GM23338 (cell line): ENCODE results near the gene XIST. TPM values are rescaled to one million over a fixed set of nuclear protein-coding genes. Genes with fewer than 3 reads are reported as not detected.

ENCODE experiments used
- ATAC-seq: fragments of 200-7000 bp; cut with Tn5 transposase; 3 replicates; pipeline ENCODE4 v1.9.1; 2020
- DNase-seq: peaks from one replicate; pipeline ENCODE4 v3.0.0-alpha.2; 2015; ENCODE audit warnings: low spot score
- H2AFZ ChIP-seq: fragments of 200-600 bp; sonication (generic); 2 replicates; pipeline ENCODE4 v1.8.0; 2016; ENCODE audit warnings: antibody characterized with exemption, mild to moderate bottlenecking, moderate library complexity
- H3F3A ChIP-seq: fragments of 200-600 bp; sonication (generic); replicated peaks from 2 replicates; pipeline ENCODE4 v1.8.0; 2017; ENCODE audit warnings: antibody characterized with exemption, mixed run types, low read depth
- H3K27ac ChIP-seq: fragments of 200-600 bp; sonication (generic); 2 replicates; pipeline ENCODE4 v1.6.1; 2016; ENCODE audit warnings: low read depth
- H3K27me3 ChIP-seq: fragments of 200-600 bp; sonication (generic); 2 replicates; pipeline ENCODE4 v1.8.0; 2016; ENCODE audit warnings: mild to moderate bottlenecking, mixed run types, moderate library complexity; ENCODE audit not compliant: insufficient read depth
- H3K36me3 ChIP-seq: fragments of 200-600 bp; sonication (generic); 2 replicates; pipeline ENCODE4 v1.8.0; 2016; ENCODE audit warnings: mild to moderate bottlenecking; ENCODE audit not compliant: insufficient read depth
- H3K4me1 ChIP-seq: fragments of 200-600 bp; sonication (generic); 2 replicates; pipeline ENCODE4 v1.8.0; 2016; ENCODE audit warnings: mild to moderate bottlenecking, moderate library complexity; ENCODE audit not compliant: insufficient read depth
- H3K4me2 ChIP-seq: fragments of 200-600 bp; sonication (generic); 2 replicates; pipeline ENCODE4 v1.7.1; 2017; ENCODE audit warnings: mixed run types
- H3K4me3 ChIP-seq: fragments of 200-600 bp; sonication (generic); 2 replicates; pipeline ENCODE4 v1.6.1; 2016; ENCODE audit warnings: mixed run types
- H3K79me2 ChIP-seq: fragments of 200-600 bp; sonication (generic); replicated peaks from 2 replicates; pipeline ENCODE4 v1.8.0; 2017; ENCODE audit warnings: mild to moderate bottlenecking; ENCODE audit not compliant: insufficient read depth
- H3K9me2 ChIP-seq: fragments of 200-600 bp; sonication (generic); 2 replicates; pipeline ENCODE4 v1.8.0; 2017; ENCODE audit not compliant: insufficient read depth
- H4K20me1 ChIP-seq: fragments of 200-600 bp; sonication (generic); replicated peaks from 2 replicates; pipeline ENCODE4 v1.8.0; 2017; ENCODE audit warnings: mild to moderate bottlenecking; ENCODE audit not compliant: insufficient read depth
- H3K27ac Mint-ChIP-seq: 2 replicates; pipeline ENCODE4 v1.8.0; 2020; ENCODE audit warnings: inconsistent platforms, mild to moderate bottlenecking, moderate library complexity, mixed read lengths
- H3K27me3 Mint-ChIP-seq: 3 replicates; pipeline ENCODE4 v1.8.0; 2022; ENCODE audit warnings: low read depth, mild to moderate bottlenecking, moderate library complexity, mixed read lengths, inconsistent platforms; ENCODE audit not compliant: insufficient read depth, poor library complexity
- H3K36me3 Mint-ChIP-seq: 3 replicates; pipeline ENCODE4 v1.8.0; 2021; ENCODE audit warnings: low read depth, mild to moderate bottlenecking, inconsistent platforms, moderate library complexity, mixed read lengths
- H3K4me1 Mint-ChIP-seq: 3 replicates; pipeline ENCODE4 v1.8.0; 2020; ENCODE audit warnings: mild to moderate bottlenecking, inconsistent platforms, mixed read lengths
- H3K4me3 Mint-ChIP-seq: 3 replicates; pipeline ENCODE4 v1.8.0; 2021; ENCODE audit warnings: moderate library complexity, mild to moderate bottlenecking, inconsistent platforms, mixed read lengths
- H3K9me3 Mint-ChIP-seq: 3 replicates; pipeline ENCODE4 v1.8.0; 2020; ENCODE audit warnings: moderate library complexity, mild to moderate bottlenecking, inconsistent platforms, mixed read lengths
- CREB1 ChIP-seq: fragments of 250-450 bp; sonication (Bioruptor Pico); IDR thresholded peaks from 2 replicates; pipeline ENCODE4 v1.5.0; 2020; ENCODE audit warnings: low read depth, mild to moderate bottlenecking, moderate library complexity
- CTCF ChIP-seq, 2 experiments: fragments of 200-600 bp in 1 of 2; sonication (generic) in 1 of 2; conservative IDR thresholded peaks; 2 replicates each; pipeline versions ENCODE4 v1.5.1 to v1.6.1; 2016 to 2017; ENCODE audit warnings: antibody characterized with exemption in 2 of 2, low read depth in 2 of 2, mild to moderate bottlenecking in 2 of 2, moderate library complexity in 1 of 2
- ETS1 ChIP-seq: IDR thresholded peaks from 2 replicates; pipeline ENCODE4 v1.6.1; 2016; ENCODE audit warnings: antibody characterized with exemption
- EZH2 ChIP-seq: fragments of 200-600 bp; sonication (generic); IDR thresholded peaks from one replicate; pipeline ENCODE4 v1.8.0; 2017; ENCODE audit warnings: antibody characterized with exemption, mild to moderate bottlenecking, low read depth; ENCODE audit not compliant: unreplicated experiment
- EZH2phosphoT487 ChIP-seq: fragments of 200-600 bp; sonication (generic); IDR thresholded peaks from one replicate; pipeline ENCODE4 v1.8.1; 2018; ENCODE audit warnings: antibody characterized with exemption; ENCODE audit not compliant: unreplicated experiment
- JUNB ChIP-seq: IDR thresholded peaks from one replicate; pipeline ENCODE4 v1.6.1; 2016; ENCODE audit warnings: antibody characterized with exemption; ENCODE audit not compliant: unreplicated experiment
- NANOG ChIP-seq: IDR thresholded peaks from 2 replicates; pipeline ENCODE4 v1.6.1; 2016; ENCODE audit warnings: antibody characterized with exemption, borderline replicate concordance
- POLR2AphosphoS5 ChIP-seq: IDR thresholded peaks from 2 replicates; pipeline ENCODE4 v1.6.1; 2016; ENCODE audit warnings: antibody characterized with exemption, low read depth
- REST ChIP-seq: IDR thresholded peaks from one replicate; pipeline ENCODE4 v1.6.1; 2018; ENCODE audit warnings: antibody characterized with exemption; ENCODE audit not compliant: unreplicated experiment
- STAT1 ChIP-seq: IDR thresholded peaks from one replicate; pipeline ENCODE4 v1.6.1; 2016; ENCODE audit warnings: antibody characterized with exemption; ENCODE audit not compliant: unreplicated experiment
- ZNF114 ChIP-seq: fragments of 250-450 bp; sonication (Bioruptor Pico); IDR thresholded peaks from 2 replicates; pipeline ENCODE4 v1.5.0; 2020; ENCODE audit warnings: mild to moderate bottlenecking, moderate library complexity
- ZNF331 ChIP-seq: fragments of 250-450 bp; sonication (Bioruptor Pico); IDR thresholded peaks from 2 replicates; pipeline ENCODE4 v1.5.0; 2020; ENCODE audit warnings: low read depth, mild to moderate bottlenecking, moderate library complexity
- ZNF462 ChIP-seq: fragments of 250-450 bp; sonication (Bioruptor Pico); IDR thresholded peaks from 2 replicates; pipeline ENCODE4 v1.5.0; 2020; ENCODE audit warnings: mild to moderate bottlenecking, moderate library complexity
- polyA plus RNA-seq: library from polyadenylated mRNA; unstranded; fragments of >200 nt; fragmentation: Nextera tagmentation; extraction: Ambion mirVana; gene quantifications from 2 replicates; pipeline ENCODE4 v1.2.1, GENCODE V29; 2016
- total RNA-seq: library from RNA; depleted of rRNA; stranded (reverse); fragments of >200 nt; shearing (Covaris generic); gene quantifications from 2 replicates; pipeline ENCODE4 v1.2.3, GENCODE V29; 2014

The XIST gene
- total and polyA plus RNA-seq, 2 experiments from 2014 or later, result 0.28 to 0.84 TPM

GRCh38 chrX:73822775-73823174 is 29.7 kb downstream of the XIST start:
- Histone ChIP-seq H3K4me3 (no peak overlapping the region), H3K27me3 (no peaks in the 10 kb centered on the region), H3K36me3 (no peaks in the 10 kb centered on the region), H4K20me1 (no peaks in the 10 kb centered on the region), H2AFZ (no peak overlapping the region), H3K27ac (no peak overlapping the region), H3K4me2 (no peak overlapping the region), H3K4me1 (no peaks in the 10 kb centered on the region), H3K79me2 (no peaks in the 10 kb centered on the region), H3K9me2 (no peaks in the 10 kb centered on the region; the same call in 1 of the 2 replicates), H3F3A (no peaks in the 10 kb centered on the region)
- H3K4me1 Mint-ChIP-seq, result no peaks in the 10 kb centered on the region
- no peaks in the 10 kb centered on the region for H3K36me3 Mint-ChIP-seq
- no peaks in the 10 kb centered on the region for H3K27me3 Mint-ChIP-seq
- no peak overlapping the region for H3K4me3 Mint-ChIP-seq
- H3K27ac Mint-ChIP-seq, result no peak overlapping the region
- DNase-seq, result no peak
- ATAC-seq, result no peak
- no peak for TF ChIP-seq CTCF (conservative IDR thresholded peaks at IDR 0.05; ENCODE audit: low read depth in 2 of 2)
- no peak for TF ChIP-seq NANOG
- no peak for TF ChIP-seq JUNB
- TF ChIP-seq REST, result no peak
- no peak for TF ChIP-seq ZNF462 (CRISPR knock-in tag)
- no peak for TF ChIP-seq ZNF114 (CRISPR knock-in tag)
- no peak for TF ChIP-seq EZH2phosphoT487
- no peak for TF ChIP-seq CREB1
- TF ChIP-seq STAT1, result no peak
- no peak for TF ChIP-seq EZH2
- TF ChIP-seq POLR2AphosphoS5, result no peak
- TF ChIP-seq ZNF331 (CRISPR knock-in tag), result no peak
- no peak for TF ChIP-seq ETS1
- H3K9me3 Mint-ChIP-seq, result no peaks in the 10 kb centered on the region; the same call in 2 of the 3 replicates
